Activated CD8-positive, alpha-beta memory T cell treated with anti-CD3 and anti-CD28 coated beads for 36 hours (primary cell): Measurements from ENCODE around the gene GABBR2. TPM values are rescaled to one million over a fixed set of nuclear protein-coding genes. Genes with fewer than 3 reads are reported as not detected.
"Not testable (repeated sequence)": the region's sequence is repeated elsewhere in the genome, so short reads cannot be mapped to it uniquely, and the experiment has no call there.

Experiments used
- CTCF ChIA-PET: fragments of 350-600 bp; sonication (Branson Sonifier 250); formaldehyde crosslinking; loops from one replicate; lab custom pipeline; 2021; ENCODE audit warnings: antibody characterized with exemption; lab: Charles Lee
- POLR2A ChIA-PET: fragments of 350-600 bp; sonication (Branson Sonifier 250); formaldehyde crosslinking; loops from one replicate; lab custom pipeline; 2021; ENCODE audit warnings: antibody characterized with exemption; lab: Charles Lee
- total RNA-seq, 2 experiments: library from RNA; stranded (reverse); gene quantifications; one replicate each; pipeline ENCODE4 v1.2.3, GENCODE V29; 2021

The GABBR2 gene
- total RNA-seq, 2 experiments from 2014 or later, result not detected

DNA sequence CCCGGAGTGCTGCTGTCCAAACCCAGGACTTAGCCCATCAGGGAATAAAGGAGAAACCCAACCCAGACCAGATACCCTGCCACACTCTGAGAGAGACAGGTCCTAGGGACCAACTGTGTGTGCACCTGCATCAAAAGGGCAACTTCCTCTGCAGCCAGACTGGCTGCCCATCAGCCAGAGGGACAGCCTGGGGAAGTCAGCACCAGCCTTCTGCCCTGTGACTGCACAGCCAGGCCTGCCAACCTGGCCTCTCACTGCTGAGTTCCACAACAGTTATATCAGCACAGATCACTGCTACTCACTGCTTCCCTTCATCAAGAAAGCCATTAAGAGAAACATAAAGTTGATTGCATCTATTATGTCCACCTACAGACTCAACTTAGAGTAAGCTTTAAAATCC, 18.0 kb downstream of the GABBR2 start:
- ChIA-PET CTCF (no interaction called here), POLR2A (no interaction called here)

DNA sequence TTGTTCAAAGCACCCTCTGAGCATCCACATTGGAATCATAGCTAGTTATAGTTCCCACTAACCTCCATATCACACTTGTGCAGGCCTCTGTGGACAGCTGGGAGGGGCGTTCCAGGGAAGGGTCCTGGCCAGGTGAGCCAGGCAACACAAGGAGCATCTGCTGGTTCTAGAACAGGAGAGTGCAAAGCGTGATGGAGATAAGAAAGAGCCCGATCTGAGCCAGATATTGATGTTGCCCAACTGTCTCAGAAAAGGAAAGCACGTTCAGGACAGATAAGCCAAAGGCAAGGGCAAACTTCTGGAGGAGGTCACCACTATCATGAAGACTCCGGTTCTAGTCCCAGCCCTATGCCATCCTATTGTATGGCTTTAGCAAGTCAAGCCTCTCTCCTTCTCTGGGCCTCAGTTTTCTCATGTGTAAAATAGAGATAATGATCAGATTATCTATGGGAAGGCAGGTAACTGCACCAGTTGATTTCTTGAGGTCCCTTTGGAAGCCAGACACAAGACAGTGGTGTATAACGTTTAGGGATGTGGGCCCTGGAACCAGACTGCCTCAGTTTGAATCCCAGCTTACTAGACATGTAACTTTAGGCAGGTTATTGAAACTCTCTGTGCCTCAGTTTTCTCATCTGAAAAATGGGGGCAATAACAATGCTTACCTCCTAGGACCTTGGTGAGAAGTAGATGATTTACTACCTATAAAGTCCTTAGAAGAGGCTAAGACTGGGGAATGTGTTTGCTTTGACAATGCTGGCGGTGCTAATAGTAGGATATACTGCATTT, 19.8 kb downstream of the GABBR2 start:
- CTCF ChIA-PET, result no interaction called here
- POLR2A ChIA-PET, result no interaction called here

DNA sequence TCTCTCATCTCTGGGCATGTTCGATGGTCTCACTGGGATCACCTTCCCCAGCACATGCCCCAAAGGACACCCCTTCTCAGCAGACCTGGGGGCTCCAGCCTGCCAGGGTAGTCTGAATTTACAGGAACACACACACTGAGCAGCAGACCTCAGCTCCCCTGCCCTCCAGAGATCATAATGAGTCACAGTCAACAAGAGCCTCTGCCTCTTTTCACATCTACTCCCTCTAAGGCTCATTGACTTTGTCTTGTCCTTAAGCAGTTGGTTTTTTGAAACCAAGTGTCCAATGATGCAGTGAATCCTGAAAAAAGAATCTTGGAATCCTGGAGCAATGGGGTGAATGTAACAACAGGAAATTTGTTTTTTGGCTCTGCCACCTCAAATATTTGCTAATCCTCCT, 20.8 kb downstream of the GABBR2 start:
- ChIA-PET POLR2A (no interaction called here), CTCF (no interaction called here)

DNA sequence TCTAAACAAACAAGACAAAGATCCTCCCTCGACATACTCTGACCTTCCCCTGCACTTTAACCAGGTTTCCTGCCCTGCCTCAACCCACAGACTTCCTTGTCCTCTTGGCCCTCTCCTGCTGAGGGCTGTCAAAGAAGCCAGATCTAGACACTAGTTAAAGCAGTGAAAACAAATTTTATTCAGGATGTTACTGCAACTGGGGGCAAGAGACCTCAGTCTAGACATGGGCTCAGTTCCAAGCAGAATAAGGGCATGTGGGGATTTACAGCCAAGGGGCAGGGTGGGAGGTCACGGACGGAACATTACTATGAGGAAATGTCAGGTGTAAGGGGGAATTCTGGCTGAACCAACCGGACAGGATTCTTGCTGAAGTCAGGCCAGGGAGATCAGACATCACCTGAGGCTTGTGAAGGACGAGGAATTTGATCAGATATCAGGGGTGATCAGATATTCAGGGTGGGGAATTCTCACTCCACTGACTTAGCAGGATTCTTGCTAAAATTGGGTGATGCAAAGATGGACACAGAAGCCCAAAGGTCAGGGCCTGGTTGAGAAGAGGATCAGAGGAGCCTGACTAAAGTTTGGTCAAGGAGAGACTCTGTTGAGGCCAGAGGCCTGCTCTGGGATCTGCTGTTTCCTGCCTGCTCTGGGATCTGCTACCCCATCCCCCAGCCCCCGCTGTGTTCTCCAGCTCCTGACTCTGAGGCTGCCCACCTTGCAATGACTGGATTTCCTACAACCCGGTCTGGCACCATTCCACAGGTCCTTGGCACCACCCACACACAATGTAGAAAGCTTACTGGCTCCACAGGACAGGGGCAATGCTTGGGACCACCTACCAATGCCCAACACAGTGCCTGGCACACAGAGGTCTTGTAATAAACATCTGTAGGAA, 21.5 kb downstream of the GABBR2 start:
- POLR2A ChIA-PET, result no interaction called here
- CTCF ChIA-PET, result no interaction called here

DNA sequence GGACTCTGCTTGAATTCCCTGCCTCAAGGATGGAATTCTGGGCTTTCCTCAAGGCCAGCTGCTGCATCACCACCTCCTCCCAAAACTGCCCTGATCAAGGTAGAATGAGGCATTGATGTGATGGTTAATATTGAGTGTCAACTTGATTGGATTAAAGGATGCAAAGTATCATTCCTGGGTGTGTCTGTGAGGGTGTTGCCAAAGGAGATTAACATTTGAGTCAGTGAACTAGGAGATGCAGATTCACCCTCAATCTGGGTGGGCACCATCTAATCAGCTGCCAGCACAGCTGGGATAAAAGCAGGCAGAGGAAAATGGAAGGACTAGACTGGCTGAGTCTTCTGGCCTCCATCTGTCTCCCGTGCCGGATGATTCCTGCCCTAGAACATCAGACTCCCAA, 23.9 kb downstream of the GABBR2 start:
- POLR2A ChIA-PET, CTCF ChIA-PET: not testable (repeated sequence)

DNA sequence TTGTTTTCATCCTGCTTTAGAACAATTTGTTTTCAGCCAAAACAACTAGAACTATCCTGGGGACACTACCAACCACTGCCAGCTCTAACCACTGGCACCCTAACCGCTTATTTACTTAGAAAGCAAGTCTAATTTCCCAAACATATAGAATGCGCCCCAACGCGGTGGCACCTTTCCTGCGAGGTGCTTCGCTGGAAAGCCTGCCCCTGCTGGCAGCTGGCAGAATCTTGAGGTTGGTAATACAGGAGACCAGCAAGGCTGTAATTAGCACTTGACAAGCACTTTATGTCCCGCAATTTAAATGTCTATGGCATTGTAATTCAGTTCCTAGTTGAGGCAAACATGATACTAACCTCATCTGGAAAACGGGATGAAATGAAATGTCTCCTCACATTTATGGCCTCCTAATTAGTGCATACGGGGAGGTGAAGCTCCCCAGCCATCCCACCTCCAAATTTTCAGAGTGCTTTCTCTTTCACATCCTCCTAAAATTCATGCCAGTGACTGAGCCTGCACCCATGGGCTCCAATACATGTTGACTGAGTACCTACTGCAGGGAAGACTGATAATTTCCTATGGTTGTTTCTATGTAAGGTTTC, 30.4 kb downstream of the GABBR2 start:
- CTCF ChIA-PET, result no interaction called here
- POLR2A ChIA-PET, result no interaction called here

DNA sequence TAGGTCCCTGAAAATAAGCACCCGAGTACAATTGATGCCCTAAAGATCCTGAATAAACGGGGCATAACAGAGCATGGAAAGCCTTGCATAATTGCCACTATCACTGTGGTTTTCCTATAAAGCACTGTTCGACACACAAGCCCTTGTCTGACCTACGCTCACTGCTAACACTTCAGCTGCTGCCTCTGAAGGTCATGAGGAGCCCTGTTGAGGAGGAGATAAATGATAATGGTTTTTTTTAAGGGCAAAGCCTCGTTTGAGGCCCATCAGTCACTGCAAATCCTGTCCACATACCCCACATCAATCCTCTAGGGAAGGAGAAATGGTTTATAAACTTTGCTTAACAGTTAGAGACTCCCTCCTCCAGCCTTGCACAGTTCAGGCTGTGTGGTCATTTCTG, 35.1 kb downstream of the GABBR2 start:
- POLR2A ChIA-PET, result no interaction called here
- CTCF ChIA-PET, result interaction anchor here (1.0 kb wide), 1 partner anchor 137 kb away, joined by 3 read pairs; no protein-coding TSS in a partner anchor

DNA sequence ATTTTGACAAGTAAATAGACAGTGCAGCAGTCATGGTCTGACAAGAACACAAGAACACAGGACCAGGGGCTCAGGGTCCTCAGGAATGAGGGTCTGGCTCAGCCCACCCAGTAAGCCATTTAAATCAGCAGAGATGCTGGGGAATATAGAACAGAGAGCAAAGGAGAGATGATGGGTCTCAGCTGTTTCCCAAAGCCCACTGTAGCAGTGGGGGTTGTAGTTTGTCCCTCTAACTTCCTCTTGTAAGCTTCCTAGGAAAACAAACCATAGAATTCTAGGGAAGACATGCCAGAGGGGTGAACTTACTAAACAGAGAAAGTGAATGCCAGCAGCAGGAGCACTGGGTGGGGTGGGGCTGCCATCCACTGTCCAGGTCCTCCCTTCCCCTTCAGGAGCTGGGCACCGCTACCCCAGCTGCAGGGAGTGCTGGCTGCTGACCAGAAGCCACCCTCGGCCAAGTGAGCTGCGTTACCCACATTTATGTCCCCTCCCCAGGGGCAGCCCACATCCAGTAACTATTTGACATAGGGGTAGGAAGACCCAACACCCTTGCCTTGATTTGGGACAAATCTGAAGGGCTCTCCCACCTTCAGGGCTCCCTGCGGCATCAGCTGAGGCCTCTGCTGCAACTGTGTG, 41.6 kb downstream of the GABBR2 start:
- POLR2A ChIA-PET, result no interaction called here
- CTCF ChIA-PET, result no interaction called here

DNA sequence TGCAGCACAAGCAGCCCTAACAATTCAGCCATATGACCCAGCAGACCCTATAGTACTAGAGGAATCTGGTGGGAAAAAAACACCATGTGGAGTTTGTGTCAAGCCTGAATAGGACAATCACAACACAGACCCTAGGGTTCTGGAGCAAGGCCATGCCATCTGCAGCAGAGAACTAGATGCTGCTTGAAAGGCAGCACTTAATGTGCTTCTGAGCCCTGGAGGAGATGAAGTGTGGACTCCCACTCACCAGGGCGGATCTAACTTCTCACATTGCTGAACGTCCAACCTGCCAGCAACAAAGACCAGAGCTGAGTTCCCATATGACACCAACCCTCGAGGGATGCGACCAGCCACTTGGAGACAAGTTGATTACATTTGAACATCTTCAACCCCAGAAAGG, 43.2 kb downstream of the GABBR2 start:
- CTCF ChIA-PET, result no interaction called here
- POLR2A ChIA-PET, result no interaction called here

DNA sequence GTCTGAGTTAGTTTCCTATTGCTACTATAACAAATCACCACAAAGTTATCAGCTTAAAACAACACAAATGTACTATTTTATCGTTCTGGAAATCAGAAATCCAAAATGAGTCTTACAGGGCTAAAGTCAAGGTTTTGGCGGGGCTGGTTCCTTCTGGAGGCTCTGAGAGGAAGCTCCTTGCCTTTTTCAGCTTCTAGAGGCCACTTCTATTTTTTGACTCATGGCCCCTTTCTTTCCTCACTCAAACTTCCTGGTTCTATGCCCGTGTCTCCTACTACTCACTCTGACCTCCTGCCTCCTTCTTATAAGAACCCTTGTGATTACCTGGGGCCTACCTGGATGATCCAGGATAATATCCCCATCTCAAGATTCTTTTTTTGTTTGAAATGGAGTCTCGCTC, 48.2 kb downstream of the GABBR2 start:
- POLR2A ChIA-PET, result no interaction called here

DNA sequence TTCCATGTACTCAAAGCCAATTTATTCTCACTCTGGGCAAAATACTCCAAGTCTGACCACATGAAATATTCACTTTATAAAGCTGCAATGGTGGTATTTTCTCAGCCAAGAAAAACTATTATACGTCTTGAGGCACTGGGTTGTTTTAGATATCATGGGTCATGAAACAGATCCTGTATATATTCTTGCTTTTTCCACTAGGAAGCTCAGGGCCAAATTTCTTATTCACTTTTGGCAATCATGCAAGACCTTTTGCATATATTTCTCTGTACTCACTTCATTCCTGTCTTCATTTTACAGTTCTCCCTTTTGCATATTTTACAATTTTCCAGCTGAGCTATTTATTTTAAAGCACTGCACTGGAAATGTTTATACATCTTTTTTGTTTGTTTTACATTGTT, 49.8 kb downstream of the GABBR2 start:
- ChIA-PET POLR2A (no interaction called here), CTCF (no interaction called here)

More for the DNA sequence above, 48.2 kb downstream of the GABBR2 start:
- CTCF ChIA-PET, result no interaction called here

DNA sequence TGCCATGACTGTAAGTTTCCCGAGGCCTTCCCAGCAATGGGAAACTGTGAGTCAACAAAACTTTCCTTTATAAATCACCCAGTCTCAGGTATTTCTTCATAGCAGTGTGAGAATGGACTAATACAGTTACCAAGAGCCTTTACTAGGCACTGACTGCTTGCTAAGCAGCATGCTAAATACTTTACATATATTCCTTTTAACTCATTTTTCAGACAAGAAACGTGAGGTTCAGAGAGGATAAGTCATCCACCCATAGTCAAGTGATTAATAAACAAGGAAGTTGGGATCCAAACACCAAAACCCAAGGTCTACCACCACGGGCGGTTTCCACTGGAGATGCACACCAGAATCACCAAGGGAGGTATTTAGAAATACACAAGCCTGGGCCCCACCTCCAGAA, 50.8 kb downstream of the GABBR2 start:
- ChIA-PET CTCF (no interaction called here), POLR2A (no interaction called here)

DNA sequence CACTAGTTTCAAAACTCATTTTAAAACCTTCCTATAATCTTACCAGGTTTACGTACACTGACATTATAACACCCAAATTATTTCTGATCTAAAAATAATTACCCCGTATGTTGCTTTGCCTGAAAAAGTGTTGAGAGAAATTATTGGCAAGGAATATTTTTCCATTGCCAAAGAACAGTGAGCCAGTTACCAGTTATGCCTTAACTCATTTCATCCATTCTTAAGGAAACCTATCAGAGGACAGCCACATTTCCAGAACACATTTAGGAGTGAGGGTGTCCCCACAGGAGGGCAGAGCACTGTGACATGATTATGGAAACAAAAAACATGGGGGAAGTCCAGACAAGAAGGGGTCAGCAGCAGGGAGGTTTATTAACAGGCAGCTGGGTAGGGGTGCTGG, 52.2 kb downstream of the GABBR2 start:
- POLR2A ChIA-PET, result no interaction called here

DNA sequence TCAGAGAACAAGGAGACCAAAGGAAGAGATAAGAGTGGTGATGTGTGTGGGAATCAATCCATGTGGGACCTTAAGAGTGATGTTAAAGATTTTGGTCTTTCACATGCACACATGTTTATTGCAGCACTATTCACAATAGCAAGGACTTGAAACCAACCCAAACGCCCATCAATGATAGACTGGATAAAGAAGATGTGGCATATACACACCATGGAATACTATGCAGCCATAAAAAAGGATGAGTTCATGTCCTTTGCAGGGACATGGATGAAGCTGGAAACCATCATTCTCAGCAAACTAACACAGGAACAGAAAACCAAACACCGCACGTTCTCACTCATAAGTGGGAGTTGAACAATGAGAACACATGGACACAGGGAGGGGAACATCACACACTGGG, 53.3 kb downstream of the GABBR2 start:
- POLR2A ChIA-PET, CTCF ChIA-PET: not testable (repeated sequence)

More for the DNA sequence above, 52.2 kb downstream of the GABBR2 start:
- CTCF ChIA-PET, result no interaction called here

DNA sequence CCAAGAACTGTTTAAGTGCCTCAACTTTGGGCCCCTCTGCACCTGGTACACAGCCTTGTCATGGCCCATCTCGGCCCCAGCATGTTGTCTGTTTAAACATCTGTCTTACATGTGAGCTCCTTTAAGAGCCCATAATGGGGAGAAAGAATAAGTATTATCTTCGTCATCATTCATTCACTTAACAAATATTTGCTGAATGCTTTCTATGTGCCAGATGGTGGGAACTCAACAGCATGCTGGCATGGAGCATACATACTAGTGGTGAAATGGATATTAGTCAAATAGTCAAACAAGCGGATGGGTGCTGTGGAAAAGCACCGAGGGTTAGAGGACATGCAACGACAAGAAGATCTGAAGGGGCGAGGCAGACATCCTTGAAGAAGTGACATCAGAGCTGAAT, 54.5 kb downstream of the GABBR2 start:
- ChIA-PET POLR2A (interaction anchor here (0.5 kb wide), 1 partner anchor 251 kb away, joined by 4 read pairs; no protein-coding TSS in a partner anchor), CTCF (no interaction called here)

DNA sequence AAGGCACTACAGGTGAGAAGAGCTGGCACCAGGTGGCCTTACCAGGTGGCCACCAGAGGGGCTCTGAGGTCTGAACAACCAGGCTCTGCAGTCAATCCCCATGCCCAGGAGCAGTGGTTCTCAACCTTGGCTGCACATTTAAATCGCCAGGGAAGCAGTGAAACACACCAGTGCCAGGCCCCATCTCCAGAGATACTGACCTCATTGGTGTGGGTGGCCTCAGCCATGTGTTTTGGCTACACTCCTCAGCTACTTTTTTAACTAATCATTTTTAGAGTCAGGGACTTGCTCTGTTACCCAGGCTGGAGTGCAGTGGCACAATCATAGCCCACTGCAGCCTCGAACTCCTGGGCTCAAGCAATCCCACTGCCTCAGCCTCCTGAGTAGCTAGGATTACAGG, 56.0 kb downstream of the GABBR2 start:
- ChIA-PET POLR2A (no interaction called here), CTCF (no interaction called here)

DNA sequence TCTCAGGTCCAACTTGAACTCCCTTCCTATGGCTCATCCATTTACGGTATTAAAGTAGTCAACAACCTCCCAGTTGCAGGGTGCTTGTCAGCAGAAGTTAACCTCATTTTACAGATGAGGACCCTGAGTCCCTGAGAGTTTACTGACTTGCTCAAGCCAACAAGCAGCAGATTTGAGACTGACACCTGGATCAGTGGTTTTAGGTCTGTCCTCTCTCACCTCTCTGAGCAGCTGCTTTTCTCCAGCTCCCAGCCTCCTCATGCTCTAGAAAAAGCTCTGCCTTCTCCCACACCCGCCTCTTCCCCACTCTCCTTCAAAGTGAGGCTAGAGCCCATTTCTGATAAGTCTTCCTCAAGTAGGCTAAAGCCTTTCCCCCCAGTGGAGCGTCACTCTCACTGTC, 56.4 kb downstream of the GABBR2 start:
- ChIA-PET POLR2A (no interaction called here), CTCF (no interaction called here)

DNA sequence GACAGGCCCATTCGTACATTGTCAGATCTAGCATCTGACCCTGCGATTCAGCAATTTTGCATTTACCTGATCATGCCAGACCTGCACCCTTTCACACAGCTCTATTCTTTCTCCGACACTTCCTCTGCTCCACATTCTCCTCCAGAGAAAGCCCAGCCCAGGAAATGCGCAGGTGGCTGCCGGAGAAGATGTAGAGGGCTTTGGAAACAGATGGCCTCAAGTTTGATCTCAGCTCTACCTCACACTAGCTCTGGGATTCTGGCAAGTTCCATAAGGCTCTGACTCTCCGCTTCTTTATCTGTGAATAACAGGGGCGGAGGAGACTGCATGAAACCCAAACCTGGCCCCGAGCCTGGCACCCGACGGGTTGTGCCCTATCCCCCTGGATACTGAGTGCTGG, 61.5 kb downstream of the GABBR2 start:
- POLR2A ChIA-PET, result no interaction called here
- CTCF ChIA-PET, result no interaction called here

DNA sequence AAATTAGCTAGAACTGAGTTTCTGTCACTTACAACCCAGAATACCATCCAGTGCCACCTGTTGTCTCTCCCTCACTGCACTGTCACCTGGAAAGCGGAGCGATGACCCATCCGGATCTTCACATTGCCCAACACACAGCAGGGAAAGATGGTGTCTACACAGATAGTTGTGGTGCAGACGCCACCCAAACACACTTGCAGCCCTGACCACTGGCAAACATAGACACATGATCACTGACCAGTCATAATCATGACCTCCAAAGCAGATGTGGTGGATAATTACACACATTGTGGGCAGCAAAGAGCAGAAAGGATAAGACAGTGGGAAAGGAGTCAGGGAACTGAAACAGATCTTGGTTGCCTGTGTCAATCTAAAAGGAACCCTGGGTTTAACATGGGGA, 64.7 kb downstream of the GABBR2 start:
- POLR2A ChIA-PET, result no interaction called here
- CTCF ChIA-PET, result no interaction called here
